NB4 (cell line): ENCODE measurements around the gene COL7A1.

ENCODE experiments used
- DNase-seq: peaks from one replicate; pipeline ENCODE4 v3.0.0; 2010; ENCODE audit warnings: low read depth
- H3K4me3 ChIP-seq: one replicate; pipeline ENCODE4 v1.5.1; 2011; ENCODE audit warnings: mild to moderate bottlenecking, low read depth, low read length, moderate library complexity
- CTCF ChIP-seq: IDR thresholded peaks from one replicate; pipeline ENCODE4 v1.5.1; 2012; ENCODE audit warnings: low read depth, low read length
- MAX ChIP-seq: IDR thresholded peaks from 2 replicates; pipeline ENCODE4 v1.6.1; 2011; ENCODE audit warnings: low read depth, low read length
- MYC ChIP-seq: IDR thresholded peaks from 2 replicates; pipeline ENCODE4 v1.6.1; 2011; ENCODE audit warnings: low read depth, low read length
- POLR2A ChIP-seq: IDR thresholded peaks from 2 replicates; pipeline ENCODE4 v1.6.1; 2011; ENCODE audit warnings: mild to moderate bottlenecking; ENCODE audit not compliant: insufficient read length; ENCODE audit errors: extremely low read depth

The COL7A1 gene

DNA sequence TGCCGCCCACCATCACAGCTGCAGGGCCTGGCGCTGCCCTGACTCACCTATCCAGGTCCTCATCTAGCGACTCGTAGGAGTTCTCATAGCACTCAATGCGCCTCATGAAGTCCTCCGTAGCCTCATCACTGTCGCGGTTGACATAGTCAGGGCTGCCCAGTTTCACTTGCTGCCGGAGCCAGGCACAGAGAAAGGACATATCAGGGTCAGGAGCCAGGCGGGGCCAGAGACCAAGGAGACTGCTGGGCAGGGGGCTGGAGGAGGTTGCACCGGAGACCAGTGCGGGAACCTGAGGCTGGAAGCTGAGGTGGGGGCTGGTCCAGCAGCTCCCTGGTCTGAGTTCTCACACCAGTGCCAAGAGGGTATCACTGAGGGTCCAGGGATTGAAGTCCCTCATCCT, 56.7 kb downstream of the COL7A1 start:
- TF ChIP-seq MAX = no peak
- TF ChIP-seq MYC = no peak
- TF ChIP-seq CTCF = no peak
- no peak for TF ChIP-seq POLR2A
- no peak for DNase-seq
- no peak overlapping the region for H3K4me3 ChIP-seq

DNA sequence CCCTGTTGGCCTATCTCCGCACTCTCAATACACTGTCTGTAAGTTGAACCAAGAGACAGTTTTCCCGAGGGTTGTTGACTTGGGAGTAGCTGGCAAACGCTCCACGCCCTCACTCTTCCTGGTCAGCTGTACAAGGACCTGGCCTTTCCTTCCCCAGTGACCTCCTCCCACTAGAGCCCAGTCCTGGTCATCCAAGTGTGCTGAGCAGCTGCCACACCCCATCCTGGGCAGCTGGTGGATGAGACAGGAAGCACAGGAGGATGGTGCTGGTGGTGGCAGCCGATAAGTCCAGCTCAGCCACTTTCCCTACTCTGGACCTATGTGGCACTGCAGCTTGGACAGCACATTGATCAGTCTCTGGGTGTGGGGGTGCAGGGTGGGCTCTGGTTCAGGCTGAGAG, 58.3 kb downstream of the COL7A1 start:
- no peak for TF ChIP-seq MAX
- TF ChIP-seq POLR2A = no peak
- TF ChIP-seq MYC = no peak
- TF ChIP-seq CTCF = no peak
- DNase-seq = no peak
- H3K4me3 ChIP-seq = no peak overlapping the region

DNA sequence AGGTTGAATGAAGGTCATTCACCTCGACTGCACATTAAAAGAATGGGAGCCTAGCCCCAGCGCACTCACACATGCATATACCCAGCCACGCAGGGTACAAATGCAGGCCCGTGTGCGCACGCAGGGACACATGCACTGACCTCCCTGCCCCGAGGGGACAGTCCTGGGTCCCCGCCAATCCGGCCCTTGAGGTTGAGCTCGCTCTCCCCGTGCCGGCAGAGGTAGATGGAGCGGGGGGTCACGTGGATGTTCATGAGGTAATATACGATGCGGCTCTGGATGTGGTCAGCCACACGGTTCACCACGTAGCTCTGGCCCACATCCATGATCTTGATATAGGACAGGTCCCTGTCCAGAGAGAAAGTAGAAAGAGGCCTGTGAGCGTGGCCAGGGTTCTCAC, 59.0 kb downstream of the COL7A1 start:
- H3K4me3 ChIP-seq = no peak overlapping the region
- DNase-seq = no peak
- TF ChIP-seq MYC (no peak), POLR2A (no peak), MAX (no peak), CTCF (no peak)

DNA sequence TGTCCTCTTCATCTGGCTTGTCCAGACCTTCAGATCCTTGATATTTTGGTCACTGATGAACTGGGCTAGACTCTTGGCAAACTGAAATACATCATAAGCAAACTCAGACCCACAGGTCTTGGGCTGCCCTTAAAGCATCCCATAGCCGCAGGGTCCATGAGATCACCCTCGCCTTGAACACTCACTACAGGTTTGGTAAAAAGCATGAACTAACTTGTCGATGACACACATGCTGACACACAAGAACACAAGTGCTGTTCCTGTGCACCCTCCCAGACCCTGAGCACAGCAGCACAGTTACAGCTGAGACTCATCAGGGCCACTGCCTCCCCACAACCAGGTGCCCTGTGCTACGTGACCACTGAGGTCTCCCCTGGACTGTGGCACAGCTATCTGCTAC, 59.6 kb downstream of the COL7A1 start:
- no peak overlapping the region for H3K4me3 ChIP-seq
- TF ChIP-seq CTCF (no peak), POLR2A (no peak), MAX (no peak), MYC (no peak)
- DNase-seq = no peak

DNA sequence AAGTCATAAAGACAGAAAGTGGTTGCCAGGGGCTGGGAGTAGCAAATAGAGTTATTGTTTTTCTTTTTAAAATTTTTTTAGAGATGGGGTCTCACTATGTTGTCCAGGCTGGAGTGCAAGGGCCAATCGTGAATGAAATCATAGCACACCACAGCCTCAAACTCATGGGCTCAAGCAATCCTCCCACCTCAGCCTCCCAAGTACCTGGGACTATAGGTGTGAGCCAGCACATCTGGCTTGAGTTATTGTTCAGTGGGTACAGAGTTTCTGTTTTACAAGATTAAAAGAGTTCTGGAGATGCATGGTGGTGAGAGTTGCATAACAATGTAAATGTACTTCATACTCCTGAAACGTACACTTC, 62.2 kb downstream of the COL7A1 start:
- no peak for DNase-seq
- H3K4me3 ChIP-seq = no peak overlapping the region

More for the DNA sequence above, 62.2 kb downstream of the COL7A1 start:
- TF ChIP-seq MAX (no peak), CTCF (no peak), MYC (no peak), POLR2A (no peak)
